GM23338 (cell line): ENCODE measurements around the gene ATP8A2. TPM values are rescaled to one million over a fixed set of nuclear protein-coding genes. Genes with fewer than 3 reads are reported as not detected.

Experiments used
- ATAC-seq: fragments of 200-7000 bp; cut with Tn5 transposase; 3 replicates; pipeline ENCODE4 v1.9.1; 2020
- DNase-seq: peaks from one replicate; pipeline ENCODE4 v3.0.0-alpha.2; 2015; ENCODE audit warnings: low spot score
- H2AFZ ChIP-seq: fragments of 200-600 bp; sonication (generic); 2 replicates; pipeline ENCODE4 v1.8.0; 2016; ENCODE audit warnings: antibody characterized with exemption, mild to moderate bottlenecking, moderate library complexity
- H3F3A ChIP-seq: fragments of 200-600 bp; sonication (generic); replicated peaks from 2 replicates; pipeline ENCODE4 v1.8.0; 2017; ENCODE audit warnings: antibody characterized with exemption, mixed run types, low read depth
- H3K27ac ChIP-seq: fragments of 200-600 bp; sonication (generic); 2 replicates; pipeline ENCODE4 v1.6.1; 2016; ENCODE audit warnings: low read depth
- H3K27me3 ChIP-seq: fragments of 200-600 bp; sonication (generic); 2 replicates; pipeline ENCODE4 v1.8.0; 2016; ENCODE audit warnings: mild to moderate bottlenecking, mixed run types, moderate library complexity; ENCODE audit not compliant: insufficient read depth
- H3K36me3 ChIP-seq: fragments of 200-600 bp; sonication (generic); 2 replicates; pipeline ENCODE4 v1.8.0; 2016; ENCODE audit warnings: mild to moderate bottlenecking; ENCODE audit not compliant: insufficient read depth
- H3K4me1 ChIP-seq: fragments of 200-600 bp; sonication (generic); 2 replicates; pipeline ENCODE4 v1.8.0; 2016; ENCODE audit warnings: mild to moderate bottlenecking, moderate library complexity; ENCODE audit not compliant: insufficient read depth
- H3K4me2 ChIP-seq: fragments of 200-600 bp; sonication (generic); 2 replicates; pipeline ENCODE4 v1.7.1; 2017; ENCODE audit warnings: mixed run types
- H3K4me3 ChIP-seq: fragments of 200-600 bp; sonication (generic); 2 replicates; pipeline ENCODE4 v1.6.1; 2016; ENCODE audit warnings: mixed run types
- H3K79me2 ChIP-seq: fragments of 200-600 bp; sonication (generic); replicated peaks from 2 replicates; pipeline ENCODE4 v1.8.0; 2017; ENCODE audit warnings: mild to moderate bottlenecking; ENCODE audit not compliant: insufficient read depth
- H3K9me2 ChIP-seq: fragments of 200-600 bp; sonication (generic); 2 replicates; pipeline ENCODE4 v1.8.0; 2017; ENCODE audit not compliant: insufficient read depth
- H4K20me1 ChIP-seq: fragments of 200-600 bp; sonication (generic); replicated peaks from 2 replicates; pipeline ENCODE4 v1.8.0; 2017; ENCODE audit warnings: mild to moderate bottlenecking; ENCODE audit not compliant: insufficient read depth
- H3K27ac Mint-ChIP-seq: 2 replicates; pipeline ENCODE4 v1.8.0; 2020; ENCODE audit warnings: inconsistent platforms, mild to moderate bottlenecking, moderate library complexity, mixed read lengths
- H3K27me3 Mint-ChIP-seq: 3 replicates; pipeline ENCODE4 v1.8.0; 2022; ENCODE audit warnings: low read depth, mild to moderate bottlenecking, moderate library complexity, mixed read lengths, inconsistent platforms; ENCODE audit not compliant: insufficient read depth, poor library complexity
- H3K36me3 Mint-ChIP-seq: 3 replicates; pipeline ENCODE4 v1.8.0; 2021; ENCODE audit warnings: low read depth, mild to moderate bottlenecking, inconsistent platforms, moderate library complexity, mixed read lengths
- H3K4me1 Mint-ChIP-seq: 3 replicates; pipeline ENCODE4 v1.8.0; 2020; ENCODE audit warnings: mild to moderate bottlenecking, inconsistent platforms, mixed read lengths
- H3K4me3 Mint-ChIP-seq: 3 replicates; pipeline ENCODE4 v1.8.0; 2021; ENCODE audit warnings: moderate library complexity, mild to moderate bottlenecking, inconsistent platforms, mixed read lengths
- H3K9me3 Mint-ChIP-seq: 3 replicates; pipeline ENCODE4 v1.8.0; 2020; ENCODE audit warnings: moderate library complexity, mild to moderate bottlenecking, inconsistent platforms, mixed read lengths
- CREB1 ChIP-seq: fragments of 250-450 bp; sonication (Bioruptor Pico); IDR thresholded peaks from 2 replicates; pipeline ENCODE4 v1.5.0; 2020; ENCODE audit warnings: low read depth, mild to moderate bottlenecking, moderate library complexity
- ETS1 ChIP-seq: IDR thresholded peaks from 2 replicates; pipeline ENCODE4 v1.6.1; 2016; ENCODE audit warnings: antibody characterized with exemption
- EZH2 ChIP-seq: fragments of 200-600 bp; sonication (generic); IDR thresholded peaks from one replicate; pipeline ENCODE4 v1.8.0; 2017; ENCODE audit warnings: antibody characterized with exemption, mild to moderate bottlenecking, low read depth; ENCODE audit not compliant: unreplicated experiment
- EZH2phosphoT487 ChIP-seq: fragments of 200-600 bp; sonication (generic); IDR thresholded peaks from one replicate; pipeline ENCODE4 v1.8.1; 2018; ENCODE audit warnings: antibody characterized with exemption; ENCODE audit not compliant: unreplicated experiment
- JUNB ChIP-seq: IDR thresholded peaks from one replicate; pipeline ENCODE4 v1.6.1; 2016; ENCODE audit warnings: antibody characterized with exemption; ENCODE audit not compliant: unreplicated experiment
- NANOG ChIP-seq: IDR thresholded peaks from 2 replicates; pipeline ENCODE4 v1.6.1; 2016; ENCODE audit warnings: antibody characterized with exemption, borderline replicate concordance
- POLR2AphosphoS5 ChIP-seq: IDR thresholded peaks from 2 replicates; pipeline ENCODE4 v1.6.1; 2016; ENCODE audit warnings: antibody characterized with exemption, low read depth
- STAT1 ChIP-seq: IDR thresholded peaks from one replicate; pipeline ENCODE4 v1.6.1; 2016; ENCODE audit warnings: antibody characterized with exemption; ENCODE audit not compliant: unreplicated experiment
- ZNF114 ChIP-seq: fragments of 250-450 bp; sonication (Bioruptor Pico); IDR thresholded peaks from 2 replicates; pipeline ENCODE4 v1.5.0; 2020; ENCODE audit warnings: mild to moderate bottlenecking, moderate library complexity
- polyA plus RNA-seq: library from polyadenylated mRNA; unstranded; fragments of >200 nt; fragmentation: Nextera tagmentation; extraction: Ambion mirVana; gene quantifications from 2 replicates; pipeline ENCODE4 v1.2.1, GENCODE V29; 2016
- total RNA-seq: library from RNA; depleted of rRNA; stranded (reverse); fragments of >200 nt; shearing (Covaris generic); gene quantifications from 2 replicates; pipeline ENCODE4 v1.2.3, GENCODE V29; 2014
- TF ChIP-seq, protein P1 (sequence below): fragments of 250-450 bp; sonication (Bioruptor Pico); IDR thresholded peaks from 2 replicates; pipeline ENCODE4 v1.5.0; 2020; ENCODE audit warnings: mild to moderate bottlenecking, moderate library complexity
- TF ChIP-seq, protein P2 (sequence below): IDR thresholded peaks from one replicate; pipeline ENCODE4 v1.6.1; 2018; ENCODE audit warnings: antibody characterized with exemption; ENCODE audit not compliant: unreplicated experiment
- TF ChIP-seq, protein P3 (sequence below), 2 experiments: fragments of 200-600 bp in 1 of 2; sonication (generic) in 1 of 2; conservative IDR thresholded peaks; 2 replicates each; pipeline versions ENCODE4 v1.5.1 to v1.6.1; 2016 to 2017; ENCODE audit warnings: antibody characterized with exemption in 2 of 2, low read depth in 2 of 2, mild to moderate bottlenecking in 2 of 2, moderate library complexity in 1 of 2

The ATP8A2 gene
- total and polyA plus RNA-seq, 2 experiments from 2014 or later: 5.7 to 8.8 TPM

- Mint-ChIP-seq H3K9me3 (no peaks in the 10 kb centered on the region), H3K27ac (no peak overlapping the region), H3K36me3 (no peaks in the 10 kb centered on the region; the same call in 2 of the 3 replicates), H3K4me1 (no peaks in the 10 kb centered on the region), H3K4me3 (no peak overlapping the region), H3K27me3 (no peaks in the 10 kb centered on the region)
- Histone ChIP-seq H4K20me1 (no peaks in the 10 kb centered on the region), H3K27me3 (no peaks in the 10 kb centered on the region), H3K27ac (no peak overlapping the region), H3K4me2 (no peak overlapping the region), H3F3A (no peaks in the 10 kb centered on the region), H2AFZ (no peak overlapping the region), H3K4me1 (no peaks in the 10 kb centered on the region), H3K79me2 (no peaks in the 10 kb centered on the region), H3K4me3 (no peak overlapping the region), H3K9me2 (no peaks in the 10 kb centered on the region), H3K36me3 (no peaks in the 10 kb centered on the region)
- DNase-seq (no peak), ATAC-seq (no peak)
- TF ChIP-seq, protein P1, sequence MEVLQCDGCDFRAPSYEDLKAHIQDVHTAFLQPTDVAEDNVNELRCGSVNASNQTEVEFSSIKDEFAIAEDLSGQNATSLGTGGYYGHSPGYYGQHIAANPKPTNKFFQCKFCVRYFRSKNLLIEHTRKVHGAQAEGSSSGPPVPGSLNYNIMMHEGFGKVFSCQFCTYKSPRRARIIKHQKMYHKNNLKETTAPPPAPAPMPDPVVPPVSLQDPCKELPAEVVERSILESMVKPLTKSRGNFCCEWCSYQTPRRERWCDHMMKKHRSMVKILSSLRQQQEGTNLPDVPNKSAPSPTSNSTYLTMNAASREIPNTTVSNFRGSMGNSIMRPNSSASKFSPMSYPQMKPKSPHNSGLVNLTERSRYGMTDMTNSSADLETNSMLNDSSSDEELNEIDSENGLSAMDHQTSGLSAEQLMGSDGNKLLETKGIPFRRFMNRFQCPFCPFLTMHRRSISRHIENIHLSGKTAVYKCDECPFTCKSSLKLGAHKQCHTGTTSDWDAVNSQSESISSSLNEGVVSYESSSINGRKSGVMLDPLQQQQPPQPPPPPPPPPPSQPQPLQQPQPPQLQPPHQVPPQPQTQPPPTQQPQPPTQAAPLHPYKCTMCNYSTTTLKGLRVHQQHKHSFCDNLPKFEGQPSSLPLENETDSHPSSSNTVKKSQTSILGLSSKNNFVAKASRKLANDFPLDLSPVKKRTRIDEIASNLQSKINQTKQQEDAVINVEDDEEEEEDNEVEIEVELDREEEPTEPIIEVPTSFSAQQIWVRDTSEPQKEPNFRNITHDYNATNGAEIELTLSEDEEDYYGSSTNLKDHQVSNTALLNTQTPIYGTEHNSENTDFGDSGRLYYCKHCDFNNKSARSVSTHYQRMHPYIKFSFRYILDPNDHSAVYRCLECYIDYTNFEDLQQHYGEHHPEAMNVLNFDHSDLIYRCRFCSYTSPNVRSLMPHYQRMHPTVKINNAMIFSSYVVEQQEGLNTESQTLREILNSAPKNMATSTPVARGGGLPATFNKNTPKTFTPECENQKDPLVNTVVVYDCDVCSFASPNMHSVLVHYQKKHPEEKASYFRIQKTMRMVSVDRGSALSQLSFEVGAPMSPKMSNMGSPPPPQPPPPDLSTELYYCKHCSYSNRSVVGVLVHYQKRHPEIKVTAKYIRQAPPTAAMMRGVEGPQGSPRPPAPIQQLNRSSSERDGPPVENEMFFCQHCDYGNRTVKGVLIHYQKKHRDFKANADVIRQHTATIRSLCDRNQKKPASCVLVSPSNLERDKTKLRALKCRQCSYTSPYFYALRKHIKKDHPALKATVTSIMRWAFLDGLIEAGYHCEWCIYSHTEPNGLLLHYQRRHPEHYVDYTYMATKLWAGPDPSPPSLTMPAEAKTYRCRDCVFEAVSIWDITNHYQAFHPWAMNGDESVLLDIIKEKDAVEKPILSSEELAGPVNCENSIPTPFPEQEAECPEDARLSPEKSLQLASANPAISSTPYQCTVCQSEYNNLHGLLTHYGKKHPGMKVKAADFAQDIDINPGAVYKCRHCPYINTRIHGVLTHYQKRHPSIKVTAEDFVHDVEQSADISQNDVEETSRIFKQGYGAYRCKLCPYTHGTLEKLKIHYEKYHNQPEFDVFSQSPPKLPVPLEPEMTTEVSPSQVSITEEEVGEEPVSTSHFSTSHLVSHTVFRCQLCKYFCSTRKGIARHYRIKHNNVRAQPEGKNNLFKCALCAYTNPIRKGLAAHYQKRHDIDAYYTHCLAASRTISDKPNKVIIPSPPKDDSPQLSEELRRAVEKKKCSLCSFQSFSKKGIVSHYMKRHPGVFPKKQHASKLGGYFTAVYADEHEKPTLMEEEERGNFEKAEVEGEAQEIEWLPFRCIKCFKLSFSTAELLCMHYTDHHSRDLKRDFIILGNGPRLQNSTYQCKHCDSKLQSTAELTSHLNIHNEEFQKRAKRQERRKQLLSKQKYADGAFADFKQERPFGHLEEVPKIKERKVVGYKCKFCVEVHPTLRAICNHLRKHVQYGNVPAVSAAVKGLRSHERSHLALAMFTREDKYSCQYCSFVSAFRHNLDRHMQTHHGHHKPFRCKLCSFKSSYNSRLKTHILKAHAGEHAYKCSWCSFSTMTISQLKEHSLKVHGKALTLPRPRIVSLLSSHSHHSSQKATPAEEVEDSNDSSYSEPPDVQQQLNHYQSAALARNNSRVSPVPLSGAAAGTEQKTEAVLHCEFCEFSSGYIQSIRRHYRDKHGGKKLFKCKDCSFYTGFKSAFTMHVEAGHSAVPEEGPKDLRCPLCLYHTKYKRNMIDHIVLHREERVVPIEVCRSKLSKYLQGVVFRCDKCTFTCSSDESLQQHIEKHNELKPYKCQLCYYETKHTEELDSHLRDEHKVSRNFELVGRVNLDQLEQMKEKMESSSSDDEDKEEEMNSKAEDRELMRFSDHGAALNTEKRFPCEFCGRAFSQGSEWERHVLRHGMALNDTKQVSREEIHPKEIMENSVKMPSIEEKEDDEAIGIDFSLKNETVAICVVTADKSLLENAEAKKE (CRISPR knock-in tag): no peak
- TF ChIP-seq CREB1 (CRISPR knock-in tag) (no peak), EZH2 (no peak), STAT1 (no peak), POLR2AphosphoS5 (no peak), EZH2phosphoT487 (no peak), ZNF114 (CRISPR knock-in tag) (no peak), JUNB (no peak), NANOG (no peak), ETS1 (no peak)
- TF ChIP-seq, protein P2, sequence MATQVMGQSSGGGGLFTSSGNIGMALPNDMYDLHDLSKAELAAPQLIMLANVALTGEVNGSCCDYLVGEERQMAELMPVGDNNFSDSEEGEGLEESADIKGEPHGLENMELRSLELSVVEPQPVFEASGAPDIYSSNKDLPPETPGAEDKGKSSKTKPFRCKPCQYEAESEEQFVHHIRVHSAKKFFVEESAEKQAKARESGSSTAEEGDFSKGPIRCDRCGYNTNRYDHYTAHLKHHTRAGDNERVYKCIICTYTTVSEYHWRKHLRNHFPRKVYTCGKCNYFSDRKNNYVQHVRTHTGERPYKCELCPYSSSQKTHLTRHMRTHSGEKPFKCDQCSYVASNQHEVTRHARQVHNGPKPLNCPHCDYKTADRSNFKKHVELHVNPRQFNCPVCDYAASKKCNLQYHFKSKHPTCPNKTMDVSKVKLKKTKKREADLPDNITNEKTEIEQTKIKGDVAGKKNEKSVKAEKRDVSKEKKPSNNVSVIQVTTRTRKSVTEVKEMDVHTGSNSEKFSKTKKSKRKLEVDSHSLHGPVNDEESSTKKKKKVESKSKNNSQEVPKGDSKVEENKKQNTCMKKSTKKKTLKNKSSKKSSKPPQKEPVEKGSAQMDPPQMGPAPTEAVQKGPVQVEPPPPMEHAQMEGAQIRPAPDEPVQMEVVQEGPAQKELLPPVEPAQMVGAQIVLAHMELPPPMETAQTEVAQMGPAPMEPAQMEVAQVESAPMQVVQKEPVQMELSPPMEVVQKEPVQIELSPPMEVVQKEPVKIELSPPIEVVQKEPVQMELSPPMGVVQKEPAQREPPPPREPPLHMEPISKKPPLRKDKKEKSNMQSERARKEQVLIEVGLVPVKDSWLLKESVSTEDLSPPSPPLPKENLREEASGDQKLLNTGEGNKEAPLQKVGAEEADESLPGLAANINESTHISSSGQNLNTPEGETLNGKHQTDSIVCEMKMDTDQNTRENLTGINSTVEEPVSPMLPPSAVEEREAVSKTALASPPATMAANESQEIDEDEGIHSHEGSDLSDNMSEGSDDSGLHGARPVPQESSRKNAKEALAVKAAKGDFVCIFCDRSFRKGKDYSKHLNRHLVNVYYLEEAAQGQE: no peak
- TF ChIP-seq, protein P3, sequence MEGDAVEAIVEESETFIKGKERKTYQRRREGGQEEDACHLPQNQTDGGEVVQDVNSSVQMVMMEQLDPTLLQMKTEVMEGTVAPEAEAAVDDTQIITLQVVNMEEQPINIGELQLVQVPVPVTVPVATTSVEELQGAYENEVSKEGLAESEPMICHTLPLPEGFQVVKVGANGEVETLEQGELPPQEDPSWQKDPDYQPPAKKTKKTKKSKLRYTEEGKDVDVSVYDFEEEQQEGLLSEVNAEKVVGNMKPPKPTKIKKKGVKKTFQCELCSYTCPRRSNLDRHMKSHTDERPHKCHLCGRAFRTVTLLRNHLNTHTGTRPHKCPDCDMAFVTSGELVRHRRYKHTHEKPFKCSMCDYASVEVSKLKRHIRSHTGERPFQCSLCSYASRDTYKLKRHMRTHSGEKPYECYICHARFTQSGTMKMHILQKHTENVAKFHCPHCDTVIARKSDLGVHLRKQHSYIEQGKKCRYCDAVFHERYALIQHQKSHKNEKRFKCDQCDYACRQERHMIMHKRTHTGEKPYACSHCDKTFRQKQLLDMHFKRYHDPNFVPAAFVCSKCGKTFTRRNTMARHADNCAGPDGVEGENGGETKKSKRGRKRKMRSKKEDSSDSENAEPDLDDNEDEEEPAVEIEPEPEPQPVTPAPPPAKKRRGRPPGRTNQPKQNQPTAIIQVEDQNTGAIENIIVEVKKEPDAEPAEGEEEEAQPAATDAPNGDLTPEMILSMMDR (conservative IDR thresholded peaks at IDR 0.05; ENCODE audit: low read depth in 2 of 2): no peak
Measured at GRCh38 chr13:25857830-25858229, 486.1 kb downstream of the ATP8A2 start.
